Stimulated activated CD8-positive, alpha-beta memory T cell treated with anti-CD3 and anti-CD28 coated beads, Interleukin-7, amount 100 ng/mL, for 4 hours (primary cell): ENCODE results near the gene ARTN.

Experiments used
- DNase-seq, 2 donors: peaks; one replicate each; pipeline ENCODE4 v3.0.0-alpha.2; 2020; ENCODE audit warnings: low read depth in 2 of 2

The ARTN gene

GRCh38 chr1:43970911-43971310 lies 37.3 kb downstream of the ARTN start:
- DNase-seq = no peak

GRCh38 chr1:43971336-43971980 lies 37.9 kb downstream of the ARTN start:
- DNase-seq = no peak

- DNase-seq = no peak
Observed at GRCh38 chr1:43973981-43974442, 40.4 kb downstream of the ARTN start.

GRCh38 chr1:43974443-43975248 lies 41.0 kb downstream of the ARTN start, which contains the start of gene ATP6V0B:
TSS of gene ATP6V0B (plus strand) at chr1:43974960. CDS start at chr1:43975041, 81 bp downstream.
- DNase-seq = peak; percentile 87 to 93

- DNase-seq = no peak
Observed at GRCh38 chr1:43975249-43975961, 41.8 kb downstream of the ARTN start.

- DNase-seq = no peak
Observed at GRCh38 chr1:43976045-43976444, 42.4 kb downstream of the ARTN start.

- DNase-seq = no peak
Observed at GRCh38 chr1:43976890-43977289, 43.3 kb downstream of the ARTN start.

GRCh38 chr1:43977376-43978263 lies 44.0 kb downstream of the ARTN start:
- DNase-seq = no peak

GRCh38 chr1:43978264-43978550 lies 44.6 kb downstream of the ARTN start:
- DNase-seq = no peak

GRCh38 chr1:43978551-43979260 lies 45.1 kb downstream of the ARTN start, which contains the start of gene B4GALT2:
TSS of gene B4GALT2 (plus strand) at chr1:43979210. CDS start at chr1:43981161, 1,951 bp downstream.
- peak in 1 of 2 donors; percentile 34 for DNase-seq

GRCh38 chr1:43979261-43979527 lies 45.6 kb downstream of the ARTN start:
- no peak for DNase-seq

GRCh38 chr1:43979528-43980254 lies 46.1 kb downstream of the ARTN start:
- peak in 1 of 2 donors; percentile 26 for DNase-seq

- no peak for DNase-seq
Observed at GRCh38 chr1:43980255-43981134, 46.9 kb downstream of the ARTN start.

GRCh38 chr1:43981135-43981491 lies 47.5 kb downstream of the ARTN start:
- no peak for DNase-seq

- DNase-seq = no peak
Observed at GRCh38 chr1:43981636-43982035, 48.0 kb downstream of the ARTN start.

- no peak for DNase-seq
Observed at GRCh38 chr1:43982241-43982640, 48.6 kb downstream of the ARTN start.

GRCh38 chr1:43982808-43983207 lies 49.2 kb downstream of the ARTN start:
- no peak for DNase-seq

- no peak for DNase-seq
Observed at GRCh38 chr1:43983253-43983899, 49.8 kb downstream of the ARTN start.

- DNase-seq = no peak
Observed at GRCh38 chr1:43984855-43985254, 51.3 kb downstream of the ARTN start.
